Astrocyte of the spinal cord (primary cell): ENCODE data around the gene HCST.

Experiments
- DNase-seq: peaks from one replicate; pipeline ENCODE4 v3.0.0; 2011; ENCODE audit warnings: low read depth, low spot score
- H3K4me3 ChIP-seq: 2 replicates; pipeline ENCODE4 v1.5.1; 2011; ENCODE audit warnings: low read depth, mild to moderate bottlenecking, low read length, moderate library complexity
- CTCF ChIP-seq: IDR thresholded peaks from 2 replicates; pipeline ENCODE4 v1.5.1; 2012; ENCODE audit warnings: low read depth, mild to moderate bottlenecking, low read length, inconsistent platforms
- in situ Hi-C: cut with HindIII; loops from 2 replicates; pipeline ENCODE4 v1.10.0; 2017; ENCODE audit warnings: low sequenced_read_pairs

Gene HCST

DNA sequence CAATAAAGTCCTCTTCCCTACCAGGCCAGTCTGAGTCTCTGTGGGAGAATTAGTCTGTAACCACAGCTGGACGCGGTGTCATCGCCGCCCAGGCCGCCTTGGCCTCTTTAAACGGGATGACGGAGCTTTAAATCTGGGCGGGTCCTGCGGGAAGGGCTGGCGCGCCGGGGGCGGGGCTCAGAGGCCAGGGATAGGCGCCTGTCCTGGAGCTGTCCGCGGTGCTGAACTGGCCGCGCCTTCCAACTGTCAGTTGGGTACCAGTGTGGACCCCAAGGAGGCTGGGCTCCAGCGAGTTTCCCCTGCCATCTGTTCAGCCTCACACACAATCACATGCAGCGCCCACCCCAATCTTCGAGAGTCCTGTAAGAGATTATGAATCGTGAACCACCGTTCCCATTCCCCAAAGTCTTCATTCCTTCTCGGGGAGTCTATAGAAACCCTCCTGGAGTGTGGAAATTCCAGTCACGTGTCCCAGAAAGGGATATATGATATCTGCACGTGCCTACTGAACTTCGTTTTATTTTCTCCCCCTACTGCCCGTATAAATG is 22.5 kb upstream of the HCST start:
- in situ Hi-C loops: no loop called here
- DNase-seq: peak; percentile 84
- no peak overlapping the region for H3K4me3 ChIP-seq
- no peak for TF ChIP-seq CTCF

DNA sequence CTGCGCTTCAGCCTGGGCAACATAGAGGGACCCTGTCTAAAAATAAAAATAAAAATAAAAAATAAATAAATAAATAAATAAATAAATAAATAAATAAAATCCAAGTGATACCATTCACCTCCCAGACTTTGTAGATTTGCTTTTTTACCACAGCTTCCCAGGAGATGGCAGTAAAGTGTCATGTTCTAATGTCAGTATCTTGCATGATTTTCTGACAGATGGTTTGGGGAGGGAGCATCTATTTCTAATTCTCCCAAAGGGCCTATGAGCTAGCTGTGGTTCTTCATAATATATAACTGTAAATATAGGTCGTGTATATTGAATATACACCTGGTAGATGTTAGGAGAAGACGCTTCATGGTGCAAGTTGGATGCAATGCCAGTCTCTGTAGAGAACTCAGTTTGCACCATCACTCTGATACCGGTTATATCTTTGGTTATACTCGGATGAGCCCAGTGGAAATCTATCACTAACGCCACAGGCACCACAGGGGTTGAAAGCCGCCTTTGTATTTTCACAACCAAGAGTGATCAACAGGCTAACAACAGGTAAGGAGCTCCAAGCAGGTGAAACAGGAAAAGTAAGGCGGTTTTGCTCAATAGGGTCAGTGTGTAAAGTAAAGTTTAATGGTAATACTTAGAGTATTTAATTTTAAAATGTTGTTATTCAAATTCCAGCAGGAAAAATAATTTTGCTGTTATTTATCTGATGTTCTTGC is 20.1 kb upstream of the HCST start:
- DNase-seq: peak; percentile 72
- TF ChIP-seq CTCF: peak; percentile 47

DNA sequence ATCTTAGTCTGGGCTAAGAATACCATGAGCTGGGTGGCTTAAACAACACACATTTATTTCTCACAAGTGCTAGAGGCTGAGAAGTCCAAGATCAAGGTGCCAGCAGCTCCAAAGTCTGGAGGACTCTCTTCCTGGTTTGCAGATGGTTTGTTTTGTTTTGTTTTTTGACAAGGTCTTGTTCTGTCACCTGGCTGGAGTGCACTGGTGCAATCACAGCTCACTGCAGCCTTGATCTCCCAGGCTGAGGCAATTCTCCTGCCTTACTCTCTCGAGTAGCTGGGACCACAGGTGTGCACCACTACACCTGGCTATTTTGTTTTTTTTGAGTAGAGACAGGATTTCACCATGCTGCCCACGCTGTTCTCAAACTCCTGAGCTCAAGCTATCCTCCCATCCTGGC is 18.4 kb upstream of the HCST start:
- in situ Hi-C loops: no loop called here
- DNase-seq: no peak
- no peak for TF ChIP-seq CTCF
- no peak overlapping the region for H3K4me3 ChIP-seq

More for the DNA sequence above, 20.1 kb upstream of the HCST start:
- in situ Hi-C loops: no loop called here
- H3K4me3 ChIP-seq: no peak overlapping the region

DNA sequence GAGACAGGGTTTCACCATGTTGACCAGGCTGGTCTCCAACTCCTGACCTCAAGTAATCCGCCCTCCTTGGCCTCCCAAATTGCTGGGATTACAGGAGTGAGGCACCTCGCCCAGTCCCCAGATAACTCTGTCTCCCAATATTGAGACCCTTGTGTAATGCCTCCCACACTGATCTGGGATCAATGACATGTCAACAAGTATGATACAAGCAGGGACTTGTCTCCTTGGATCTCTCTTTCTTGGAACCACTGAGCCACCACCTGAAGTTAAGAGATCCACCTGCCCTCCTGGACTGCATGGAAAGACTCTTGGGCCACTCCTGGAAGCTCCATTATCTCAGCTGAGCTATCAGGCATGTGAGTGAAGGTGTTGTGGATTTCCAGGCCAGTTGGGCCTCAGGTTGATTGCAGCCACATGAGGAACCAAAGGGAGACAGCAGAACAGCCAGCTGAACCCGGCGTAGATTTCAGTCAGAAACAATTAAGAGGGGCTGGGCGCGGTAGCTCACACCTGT is 17.0 kb upstream of the HCST start:
- DNase-seq: no peak
- in situ Hi-C loops: no loop called here
- no peak overlapping the region for H3K4me3 ChIP-seq
- no peak for TF ChIP-seq CTCF

DNA sequence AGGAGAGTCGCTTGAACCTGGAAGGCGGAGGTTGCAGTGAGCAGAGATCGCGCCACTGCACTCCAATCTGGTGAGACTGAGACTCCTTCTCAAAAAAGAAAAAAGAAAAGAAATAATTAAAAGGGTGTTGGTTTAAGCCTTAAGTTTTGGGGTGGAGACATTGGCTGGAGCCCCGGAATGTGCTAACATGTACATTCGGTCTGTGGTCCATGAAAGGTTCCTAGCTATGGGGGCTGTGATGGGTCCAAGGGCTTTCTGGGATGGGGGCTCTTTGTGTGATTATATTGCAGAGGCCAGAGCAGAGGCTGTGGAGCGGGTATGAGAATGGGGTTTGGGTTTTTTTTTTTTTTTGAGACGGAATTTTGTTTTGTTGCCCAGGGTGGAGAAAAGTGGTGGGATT is 16.4 kb upstream of the HCST start:
- no peak for TF ChIP-seq CTCF
- no peak for DNase-seq
- H3K4me3 ChIP-seq: no peak overlapping the region
- in situ Hi-C loops: no loop called here

DNA sequence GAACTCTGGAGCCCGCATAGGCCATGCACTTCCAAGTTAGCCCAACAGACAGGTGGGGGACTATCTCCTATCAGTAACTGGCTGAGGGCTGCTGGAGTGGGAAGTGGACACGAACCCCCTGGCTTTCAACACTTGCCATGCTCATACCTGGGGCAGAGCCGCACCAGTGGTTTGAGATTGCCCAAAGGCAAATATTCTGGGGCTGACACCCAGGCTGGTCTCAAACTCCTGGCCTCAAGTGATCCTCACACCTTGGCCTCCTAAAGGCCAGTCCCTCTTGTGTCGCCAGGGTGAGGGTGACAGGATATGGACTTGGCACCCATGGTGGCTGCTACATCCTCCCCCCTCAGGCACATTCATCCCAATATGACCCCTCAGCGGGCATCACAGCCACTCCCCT is 15.1 kb upstream of the HCST start:
- in situ Hi-C loops: no loop called here
- no peak for DNase-seq
- no peak for TF ChIP-seq CTCF
- no peak overlapping the region for H3K4me3 ChIP-seq
